Measurements from ENCODE around the gene AP2M1. TPM values are rescaled to one million over a fixed set of nuclear protein-coding genes. Genes with fewer than 3 reads are reported as not detected.

AP2M1 gene
- total RNA-seq, 1 experiment from 2014 or later = 353 TPM

- Histone ChIP-seq H2AFZ (ENCODE audit: low read depth, low read length, poor library complexity, severe bottlenecking) (no peak overlapping the region), H3K9ac (ENCODE audit: low read length) (no peak overlapping the region), H3K4me2 (ENCODE audit: low read length) (no peak overlapping the region), H4K20me1 (ENCODE audit: insufficient read depth) (no peaks in the 10 kb centered on the region), H3K4me1 (ENCODE audit: control insufficient read depth in 1 of 2, insufficient read depth in 2 of 2, low read length in 2 of 2) (peaks cover 6 to 20% of the 10 kb centered on the region in 2 experiments), H3K9me3 (ENCODE audit: control insufficient read depth in 1 of 2, insufficient read depth in 1 of 2, low read depth in 1 of 2, low read length in 2 of 2) (no peaks in the 10 kb centered on the region), H3K27ac (ENCODE audit: low read depth, low read length) (no peak overlapping the region), H3K27me3 (ENCODE audit: insufficient read depth, low read length) (no peaks in the 10 kb centered on the region), H3K36me3 (ENCODE audit: control insufficient read depth in 1 of 2, insufficient read depth in 2 of 2, low read length in 2 of 2) (peaks cover 56 to 61% of the 10 kb centered on the region in 2 experiments), H3K4me3 (replicated peaks in 1 of 2; ENCODE audit: low read depth in 1 of 2, low read length in 2 of 2) (no peak overlapping the region), H3K9me2 (ENCODE audit: insufficient read depth) (no peaks in the 10 kb centered on the region), H3K79me2 (ENCODE audit: insufficient read depth, low read length) (peaks cover 48% of the 10 kb centered on the region)
- no TSS peak for BruUV-seq (replicated peaks)
- ChIA-PET CTCF (no interaction called here), RAD21 (ENCODE audit: low non-redundant PET in 1 of 2, low total read pairs in 2 of 2, uncharacterized antibody in 2 of 2, unreplicated experiment in 2 of 2) (no interaction called here), POLR2A (no interaction called here)
- intact Hi-C loops (cut with micrococcal nuclease) = no loop called here
- TF ChIP-seq POLR2AphosphoS5 (IDR thresholded peaks at IDR 0.05; ENCODE audit: low read depth, low read length) = no peak
- TF ChIP-seq, protein P1, sequence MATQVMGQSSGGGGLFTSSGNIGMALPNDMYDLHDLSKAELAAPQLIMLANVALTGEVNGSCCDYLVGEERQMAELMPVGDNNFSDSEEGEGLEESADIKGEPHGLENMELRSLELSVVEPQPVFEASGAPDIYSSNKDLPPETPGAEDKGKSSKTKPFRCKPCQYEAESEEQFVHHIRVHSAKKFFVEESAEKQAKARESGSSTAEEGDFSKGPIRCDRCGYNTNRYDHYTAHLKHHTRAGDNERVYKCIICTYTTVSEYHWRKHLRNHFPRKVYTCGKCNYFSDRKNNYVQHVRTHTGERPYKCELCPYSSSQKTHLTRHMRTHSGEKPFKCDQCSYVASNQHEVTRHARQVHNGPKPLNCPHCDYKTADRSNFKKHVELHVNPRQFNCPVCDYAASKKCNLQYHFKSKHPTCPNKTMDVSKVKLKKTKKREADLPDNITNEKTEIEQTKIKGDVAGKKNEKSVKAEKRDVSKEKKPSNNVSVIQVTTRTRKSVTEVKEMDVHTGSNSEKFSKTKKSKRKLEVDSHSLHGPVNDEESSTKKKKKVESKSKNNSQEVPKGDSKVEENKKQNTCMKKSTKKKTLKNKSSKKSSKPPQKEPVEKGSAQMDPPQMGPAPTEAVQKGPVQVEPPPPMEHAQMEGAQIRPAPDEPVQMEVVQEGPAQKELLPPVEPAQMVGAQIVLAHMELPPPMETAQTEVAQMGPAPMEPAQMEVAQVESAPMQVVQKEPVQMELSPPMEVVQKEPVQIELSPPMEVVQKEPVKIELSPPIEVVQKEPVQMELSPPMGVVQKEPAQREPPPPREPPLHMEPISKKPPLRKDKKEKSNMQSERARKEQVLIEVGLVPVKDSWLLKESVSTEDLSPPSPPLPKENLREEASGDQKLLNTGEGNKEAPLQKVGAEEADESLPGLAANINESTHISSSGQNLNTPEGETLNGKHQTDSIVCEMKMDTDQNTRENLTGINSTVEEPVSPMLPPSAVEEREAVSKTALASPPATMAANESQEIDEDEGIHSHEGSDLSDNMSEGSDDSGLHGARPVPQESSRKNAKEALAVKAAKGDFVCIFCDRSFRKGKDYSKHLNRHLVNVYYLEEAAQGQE (IDR thresholded peaks at IDR 0.05; ENCODE audit: low read depth) = no peak
- TF ChIP-seq ZFX (IDR thresholded peaks at IDR 0.05) = no peak
- no peak for TF ChIP-seq RAD21 (IDR thresholded peaks at IDR 0.05; ENCODE audit: low read depth)
- no peak for TF ChIP-seq MAX (IDR thresholded peaks at IDR 0.05)
- DNase-seq (ENCODE audit: low read depth, low spot score) (no peak), ATAC-seq (no peak)
Observed at GRCh38 chr3:184189421-184189820, 14.8 kb downstream of the AP2M1 start.

- DNase-seq (ENCODE audit: low read depth, low spot score) (no peak), ATAC-seq (no peak)
- H3K79me2 ChIP-seq (ENCODE audit: insufficient read depth, low read length) = peaks cover 28% of the 10 kb centered on the region
- peaks cover 57 to 58% of the 10 kb centered on the region in 2 experiments for H3K36me3 ChIP-seq (ENCODE audit: control insufficient read depth in 1 of 2, insufficient read depth in 2 of 2, low read length in 2 of 2)
- H3K27ac ChIP-seq (ENCODE audit: low read depth, low read length) = no peak overlapping the region
- H3K4me3 ChIP-seq (replicated peaks in 1 of 2; ENCODE audit: low read depth in 1 of 2, low read length in 2 of 2) = no peak overlapping the region
- RAD21 ChIA-PET (ENCODE audit: low non-redundant PET in 1 of 2, low total read pairs in 2 of 2, uncharacterized antibody in 2 of 2, unreplicated experiment in 2 of 2) = no interaction called here
- no peaks in the 10 kb centered on the region for H3K4me1 ChIP-seq (ENCODE audit: control insufficient read depth in 1 of 2, insufficient read depth in 2 of 2, low read length in 2 of 2)
- CTCF ChIA-PET = no interaction called here
- H4K20me1 ChIP-seq (ENCODE audit: insufficient read depth) = no peaks in the 10 kb centered on the region
- no TSS peak for BruUV-seq (replicated peaks)
- H2AFZ ChIP-seq (ENCODE audit: low read depth, low read length, poor library complexity, severe bottlenecking) = no peak overlapping the region
- no peaks in the 10 kb centered on the region for H3K27me3 ChIP-seq (ENCODE audit: insufficient read depth, low read length)
- intact Hi-C loops (cut with micrococcal nuclease) = no loop called here
- POLR2A ChIA-PET = no interaction called here
- no peaks in the 10 kb centered on the region for H3K9me2 ChIP-seq (ENCODE audit: insufficient read depth)
- H3K4me2 ChIP-seq (ENCODE audit: low read length) = no peak overlapping the region
- H3K9me3 ChIP-seq (ENCODE audit: control insufficient read depth in 1 of 2, insufficient read depth in 1 of 2, low read depth in 1 of 2, low read length in 2 of 2) = no peaks in the 10 kb centered on the region
- H3K9ac ChIP-seq (ENCODE audit: low read length) = no peak overlapping the region
- TF ChIP-seq ZFX (IDR thresholded peaks at IDR 0.05) (no peak), POLR2A (IDR thresholded peaks at IDR 0.05; ENCODE audit: borderline replicate concordance, extremely low read depth, insufficient read depth, insufficient read length) (no peak), EZH2phosphoT487 (IDR thresholded peaks at IDR 0.05; ENCODE audit: borderline replicate concordance) (no peak), SP1 (IDR thresholded peaks at IDR 0.05; ENCODE audit: low read depth) (no peak), EZH2 (IDR thresholded peaks at IDR 0.05) (no peak), ELF1 (IDR thresholded peaks at IDR 0.05; ENCODE audit: borderline replicate concordance, low read depth) (no peak), FOSL1 (IDR thresholded peaks at IDR 0.05; ENCODE audit: low read depth) (no peak), POLR2AphosphoS5 (IDR thresholded peaks at IDR 0.05; ENCODE audit: low read depth, low read length) (no peak), SIN3A (IDR thresholded peaks at IDR 0.05; ENCODE audit: low read depth) (no peak), CBX3 (IDR thresholded peaks at IDR 0.05; ENCODE audit: low read depth) (no peak), CEBPB (IDR thresholded peaks at IDR 0.05; ENCODE audit: low read depth) (no peak), SRF (IDR thresholded peaks at IDR 0.05; ENCODE audit: low read depth) (no peak), ZNF274 (IDR thresholded peaks at IDR 0.05; ENCODE audit: low read depth, low read length) (no peak), JUND (IDR thresholded peaks at IDR 0.05) (no peak), RAD21 (IDR thresholded peaks at IDR 0.05; ENCODE audit: low read depth) (no peak)
- TF ChIP-seq, protein P2, sequence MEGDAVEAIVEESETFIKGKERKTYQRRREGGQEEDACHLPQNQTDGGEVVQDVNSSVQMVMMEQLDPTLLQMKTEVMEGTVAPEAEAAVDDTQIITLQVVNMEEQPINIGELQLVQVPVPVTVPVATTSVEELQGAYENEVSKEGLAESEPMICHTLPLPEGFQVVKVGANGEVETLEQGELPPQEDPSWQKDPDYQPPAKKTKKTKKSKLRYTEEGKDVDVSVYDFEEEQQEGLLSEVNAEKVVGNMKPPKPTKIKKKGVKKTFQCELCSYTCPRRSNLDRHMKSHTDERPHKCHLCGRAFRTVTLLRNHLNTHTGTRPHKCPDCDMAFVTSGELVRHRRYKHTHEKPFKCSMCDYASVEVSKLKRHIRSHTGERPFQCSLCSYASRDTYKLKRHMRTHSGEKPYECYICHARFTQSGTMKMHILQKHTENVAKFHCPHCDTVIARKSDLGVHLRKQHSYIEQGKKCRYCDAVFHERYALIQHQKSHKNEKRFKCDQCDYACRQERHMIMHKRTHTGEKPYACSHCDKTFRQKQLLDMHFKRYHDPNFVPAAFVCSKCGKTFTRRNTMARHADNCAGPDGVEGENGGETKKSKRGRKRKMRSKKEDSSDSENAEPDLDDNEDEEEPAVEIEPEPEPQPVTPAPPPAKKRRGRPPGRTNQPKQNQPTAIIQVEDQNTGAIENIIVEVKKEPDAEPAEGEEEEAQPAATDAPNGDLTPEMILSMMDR (IDR thresholded peaks at IDR 0.05 in 2 of 3, conservative IDR thresholded peaks at IDR 0.05 in 1 of 3; ENCODE audit: borderline replicate concordance in 1 of 3, insufficient read depth in 1 of 3, low read depth in 2 of 3, low read length in 2 of 3) = no peak
Observed at GRCh38 chr3:184192889-184193288, 18.2 kb downstream of the AP2M1 start.

All from HCT116 (cell line).